GM18502 (cell line): ENCODE results near the gene TRIM5.
"Not testable (repeated sequence)": the region's sequence is repeated elsewhere in the genome, so short reads cannot be mapped to it uniquely, and the experiment has no call there.

ENCODE experiments used
- ATAC-seq: cut with Tn5 transposase; IDR thresholded peaks from one replicate; pipeline ENCODE4 v1.9.1; 2021; ENCODE audit warnings: mild to moderate bottlenecking; ENCODE audit not compliant: unreplicated experiment, poor library complexity

The TRIM5 gene

GRCh38 chr11:5684646-5685362 lies at the start of gene TRIM5:
Gene TRIM5, minus strand, starts transcription at chr11:5685074. Its CDS starts 4,897 bp downstream, at chr11:5680177.
- peak; percentile 76 for ATAC-seq

- ATAC-seq = no peak
Measured at GRCh38 chr11:5727691-5728090, 42.8 kb upstream of the TRIM5 start.

GRCh38 chr11:5726351-5726750 lies 41.5 kb upstream of the TRIM5 start:
- ATAC-seq = no peak

- no peak for ATAC-seq
Measured at GRCh38 chr11:5722622-5723021, 37.7 kb upstream of the TRIM5 start.

GRCh38 chr11:5719703-5720495 lies 35.0 kb upstream of the TRIM5 start:
- ATAC-seq = no peak

- ATAC-seq = not testable (repeated sequence)
Measured at GRCh38 chr11:5716518-5716917, 31.6 kb upstream of the TRIM5 start.

- ATAC-seq = no peak
Measured at GRCh38 chr11:5713695-5714094, 28.8 kb upstream of the TRIM5 start.

- ATAC-seq = peak; percentile 58
Measured at GRCh38 chr11:5712507-5712906, 27.6 kb upstream of the TRIM5 start.

GRCh38 chr11:5705688-5706087 lies 20.8 kb upstream of the TRIM5 start:
- no peak for ATAC-seq

GRCh38 chr11:5703741-5704536 lies 19.1 kb upstream of the TRIM5 start:
- peak; percentile 79 for ATAC-seq

GRCh38 chr11:5701055-5701577 lies 16.2 kb upstream of the TRIM5 start:
- ATAC-seq = no peak

GRCh38 chr11:5700421-5701054 lies 15.7 kb upstream of the TRIM5 start:
- ATAC-seq = no peak

GRCh38 chr11:5698281-5698680 lies 13.4 kb upstream of the TRIM5 start:
- no peak for ATAC-seq

GRCh38 chr11:5696210-5696609 lies 11.3 kb upstream of the TRIM5 start:
- ATAC-seq = no peak

- no peak for ATAC-seq
Measured at GRCh38 chr11:5695580-5695979, 10.7 kb upstream of the TRIM5 start.

GRCh38 chr11:5694642-5695041 lies 9.8 kb upstream of the TRIM5 start:
- no peak for ATAC-seq

- no peak for ATAC-seq
Measured at GRCh38 chr11:5691964-5692361, 7.1 kb upstream of the TRIM5 start.

GRCh38 chr11:5691238-5691963 lies 6.5 kb upstream of the TRIM5 start:
- ATAC-seq = not testable (repeated sequence)

GRCh38 chr11:5690736-5691135 lies 5.9 kb upstream of the TRIM5 start:
- no peak for ATAC-seq

- no peak for ATAC-seq
Measured at GRCh38 chr11:5690216-5690615, 5.3 kb upstream of the TRIM5 start.
